Right renal cortex interstitium (tissue), 3 donors: ENCODE data around the gene FZD8. TPM values are rescaled to one million over a fixed set of nuclear protein-coding genes. Genes with fewer than 3 reads are reported as not detected.

ENCODE experiments used
- DNase-seq, 3 donors: peaks; one replicate each; pipeline ENCODE4 v3.0.0-alpha.2; 2013; ENCODE audit warnings: low read depth in 3 of 3, low spot score in 2 of 3
- polyA plus RNA-seq, 3 donors: library from polyadenylated mRNA; unstranded; fragments of 120-200 nt; gene quantifications; one replicate each; pipeline ENCODE4 v1.2.1, GENCODE V29; 2013; ENCODE audit not compliant: insufficient read length in 3 of 3

The FZD8 gene
- polyA plus RNA-seq, 3 donors = 10.6 to 11.7 (median 11.4) TPM

GRCh38 chr10:35607475-35608327 lies 34.4 kb downstream of the FZD8 start:
- DNase-seq = no peak

GRCh38 chr10:35606430-35606829 lies 35.7 kb downstream of the FZD8 start:
- no peak for DNase-seq

GRCh38 chr10:35605191-35605590 lies 36.9 kb downstream of the FZD8 start, which contains the start of gene GJD4:
Gene GJD4, plus strand, starts transcription at chr10:35605341. Its CDS starts 227 bp downstream, at chr10:35605568.
- no peak for DNase-seq

GRCh38 chr10:35600193-35600592 lies 41.9 kb downstream of the FZD8 start:
- no peak for DNase-seq

- DNase-seq = no peak
Measured at GRCh38 chr10:35598379-35598778, 43.7 kb downstream of the FZD8 start.

- DNase-seq = no peak
Measured at GRCh38 chr10:35595106-35595505, 47.0 kb downstream of the FZD8 start.

- no peak for DNase-seq
Measured at GRCh38 chr10:35594115-35595079, 47.7 kb downstream of the FZD8 start.

GRCh38 chr10:35592441-35592840 lies 49.7 kb downstream of the FZD8 start:
- no peak for DNase-seq

- DNase-seq = no peak
Measured at GRCh38 chr10:35588836-35589235, 53.3 kb downstream of the FZD8 start.

Other genes starting within 250 kb of the FZD8 start
- gene GJD4, start 37.0 kb downstream of the FZD8 start, polyA plus RNA-seq = under 1 TPM in 2 of 3 donors, not detected in 1; 0.08 to 0.11 TPM